ENCODE results near the gene GSTO2. TPM values are rescaled to one million over a fixed set of nuclear protein-coding genes. Genes with fewer than 3 reads are reported as not detected.
A peak's percentile ranks its signal among the peaks of the same experiment; 100 is the strongest.

GSTO2 gene
- total and polyA plus RNA-seq, 2 of the 13 experiments (the other 11 are each of a cell fraction or from before 2014, with no cell fraction given), result 2.1 to 7.9 TPM

- TF ChIP-seq RFX5 (IDR thresholded peaks at IDR 0.05; ENCODE audit: low read depth, low read length) (no peak), ARID4A (CRISPR knock-in tag; IDR thresholded peaks at IDR 0.05; ENCODE audit: borderline replicate concordance) (peak; percentile 42; the same call in 1 of the 2 replicates), ARID5B (CRISPR knock-in tag; IDR thresholded peaks at IDR 0.05) (peak; percentile 98), ZNF20 (CRISPR knock-in tag; IDR thresholded peaks at IDR 0.05) (no peak), U2AF2 (IDR thresholded peaks at IDR 0.05; ENCODE audit: low read depth, low read length) (no peak), HOMEZ (CRISPR knock-in tag; IDR thresholded peaks at IDR 0.05; ENCODE audit: low read depth) (peak; percentile 55; the same call in 1 of the 2 replicates), ZBTB26 (CRISPR knock-in tag; IDR thresholded peaks at IDR 0.05; ENCODE audit: borderline replicate concordance) (no peak), ARID2 (CRISPR knock-in tag; IDR thresholded peaks at IDR 0.05; ENCODE audit: borderline replicate concordance) (no peak), RBFOX2 (IDR thresholded peaks at IDR 0.05; ENCODE audit: low read depth, low read length) (no peak), ATAD3A (CRISPR knock-in tag; IDR thresholded peaks at IDR 0.05) (no peak), ZHX1 (CRISPR knock-in tag; IDR thresholded peaks at IDR 0.05; ENCODE audit: low read depth) (peak; percentile 55; the same call in 1 of the 2 replicates), KLF11 (CRISPR knock-in tag; IDR thresholded peaks at IDR 0.05) (no peak), JUNB (CRISPR knock-in tag; IDR thresholded peaks at IDR 0.05; ENCODE audit: borderline replicate concordance) (no peak), E2F1 (CRISPR knock-in tag; IDR thresholded peaks at IDR 0.05) (no peak), FOXK2 (IDR thresholded peaks at IDR 0.05) (0 out of 2 replicates have a peak, but pooled peaks have one; percentile 44)
Observed at GRCh38 chr10:104288355-104288754, 19.4 kb downstream of the GSTO2 start (continued).

Measured in HepG2 (cell line).